ENCODE measurements around the gene CHST8. TPM values are rescaled to one million over a fixed set of nuclear protein-coding genes. Genes with fewer than 3 reads are reported as not detected.

CHST8 gene
- total and polyA plus RNA-seq, 2 of the 13 experiments (the other 11 are each of a cell fraction or from before 2014, with no cell fraction given): not detected

DNA sequence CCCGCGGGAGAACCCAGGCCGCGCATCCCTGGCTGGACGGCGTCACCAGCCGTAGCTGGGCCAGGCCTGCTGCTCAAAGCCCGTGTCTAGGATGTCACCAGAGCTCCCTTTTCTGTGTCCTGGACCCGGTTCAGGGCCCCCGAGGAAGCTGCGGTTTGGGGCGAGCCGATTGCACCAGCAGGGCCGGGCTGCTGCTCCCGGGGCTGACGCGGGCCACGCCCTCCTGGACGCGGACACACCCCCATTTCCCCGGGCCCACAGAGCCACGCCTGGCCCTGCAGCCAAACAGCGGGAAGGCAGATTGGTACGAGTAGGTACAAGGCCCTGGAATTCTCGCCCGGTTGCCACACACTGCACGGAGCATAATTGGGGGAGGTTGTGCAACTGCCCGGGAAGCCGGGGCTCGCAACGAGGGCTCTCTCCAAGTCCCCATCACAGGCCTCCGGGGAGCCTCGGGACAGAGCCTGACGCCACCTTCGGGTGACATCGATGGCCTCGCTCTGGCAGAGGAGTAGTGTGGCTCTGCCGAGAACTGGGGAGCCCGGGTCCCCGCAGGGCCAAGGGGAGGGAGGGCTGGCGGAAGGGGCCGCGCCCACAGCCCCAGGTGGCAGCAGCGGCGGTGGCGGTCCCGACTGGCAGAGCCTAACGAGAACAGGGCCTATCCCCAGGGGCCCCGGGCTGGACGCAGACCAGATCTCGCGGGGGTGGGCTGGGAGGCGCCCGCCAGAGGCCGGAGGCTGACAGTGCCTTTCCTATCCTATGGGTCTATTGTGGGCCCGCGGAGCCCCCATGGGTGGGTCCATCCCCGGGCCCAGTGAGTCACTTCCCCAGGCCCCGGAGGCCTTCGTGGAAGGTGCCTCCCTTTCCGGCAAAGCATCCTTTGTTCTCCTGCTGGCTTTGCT, 198.4 kb downstream of the CHST8 start (continued):
- TF ChIP-seq, protein P1, sequence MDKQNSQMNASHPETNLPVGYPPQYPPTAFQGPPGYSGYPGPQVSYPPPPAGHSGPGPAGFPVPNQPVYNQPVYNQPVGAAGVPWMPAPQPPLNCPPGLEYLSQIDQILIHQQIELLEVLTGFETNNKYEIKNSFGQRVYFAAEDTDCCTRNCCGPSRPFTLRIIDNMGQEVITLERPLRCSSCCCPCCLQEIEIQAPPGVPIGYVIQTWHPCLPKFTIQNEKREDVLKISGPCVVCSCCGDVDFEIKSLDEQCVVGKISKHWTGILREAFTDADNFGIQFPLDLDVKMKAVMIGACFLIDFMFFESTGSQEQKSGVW (CRISPR knock-in tag; IDR thresholded peaks at IDR 0.05; ENCODE audit: borderline replicate concordance): no peak
- TF ChIP-seq JUNB (CRISPR knock-in tag; IDR thresholded peaks at IDR 0.05; ENCODE audit: borderline replicate concordance): no peak
- TF ChIP-seq, protein P2, sequence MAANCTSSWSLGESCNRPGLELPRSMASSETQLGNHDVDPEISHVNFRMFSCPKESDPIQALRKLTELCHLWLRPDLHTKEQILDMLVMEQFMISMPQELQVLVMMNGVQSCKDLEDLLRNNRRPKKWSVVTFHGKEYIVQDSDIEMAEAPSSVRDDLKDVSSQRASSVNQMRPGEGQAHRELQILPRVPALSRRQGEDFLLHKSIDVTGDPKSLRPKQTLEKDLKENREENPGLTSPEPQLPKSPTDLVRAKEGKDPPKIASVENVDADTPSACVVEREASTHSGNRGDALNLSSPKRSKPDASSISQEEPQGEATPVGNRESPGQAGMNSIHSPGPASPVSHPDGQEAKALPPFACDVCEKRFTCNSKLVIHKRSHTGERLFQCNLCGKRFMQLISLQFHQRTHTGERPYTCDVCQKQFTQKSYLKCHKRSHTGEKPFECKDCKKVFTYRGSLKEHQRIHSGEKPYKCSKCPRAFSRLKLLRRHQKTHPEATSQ (CRISPR knock-in tag; IDR thresholded peaks at IDR 0.05; ENCODE audit: borderline replicate concordance): no peak
- TF ChIP-seq MXI1 (IDR thresholded peaks at IDR 0.05; ENCODE audit: borderline replicate concordance, low read depth, low read length): no peak
- no peak for TF ChIP-seq MYNN (CRISPR knock-in tag; IDR thresholded peaks at IDR 0.05; ENCODE audit: low read depth)
- TF ChIP-seq NFIC (IDR thresholded peaks at IDR 0.05; ENCODE audit: low read length): no peak
- 0 out of 2 replicates have a peak, but pooled peaks have one; percentile 31 for TF ChIP-seq ZNF563 (CRISPR knock-in tag; IDR thresholded peaks at IDR 0.05)
- TF ChIP-seq, protein P3, sequence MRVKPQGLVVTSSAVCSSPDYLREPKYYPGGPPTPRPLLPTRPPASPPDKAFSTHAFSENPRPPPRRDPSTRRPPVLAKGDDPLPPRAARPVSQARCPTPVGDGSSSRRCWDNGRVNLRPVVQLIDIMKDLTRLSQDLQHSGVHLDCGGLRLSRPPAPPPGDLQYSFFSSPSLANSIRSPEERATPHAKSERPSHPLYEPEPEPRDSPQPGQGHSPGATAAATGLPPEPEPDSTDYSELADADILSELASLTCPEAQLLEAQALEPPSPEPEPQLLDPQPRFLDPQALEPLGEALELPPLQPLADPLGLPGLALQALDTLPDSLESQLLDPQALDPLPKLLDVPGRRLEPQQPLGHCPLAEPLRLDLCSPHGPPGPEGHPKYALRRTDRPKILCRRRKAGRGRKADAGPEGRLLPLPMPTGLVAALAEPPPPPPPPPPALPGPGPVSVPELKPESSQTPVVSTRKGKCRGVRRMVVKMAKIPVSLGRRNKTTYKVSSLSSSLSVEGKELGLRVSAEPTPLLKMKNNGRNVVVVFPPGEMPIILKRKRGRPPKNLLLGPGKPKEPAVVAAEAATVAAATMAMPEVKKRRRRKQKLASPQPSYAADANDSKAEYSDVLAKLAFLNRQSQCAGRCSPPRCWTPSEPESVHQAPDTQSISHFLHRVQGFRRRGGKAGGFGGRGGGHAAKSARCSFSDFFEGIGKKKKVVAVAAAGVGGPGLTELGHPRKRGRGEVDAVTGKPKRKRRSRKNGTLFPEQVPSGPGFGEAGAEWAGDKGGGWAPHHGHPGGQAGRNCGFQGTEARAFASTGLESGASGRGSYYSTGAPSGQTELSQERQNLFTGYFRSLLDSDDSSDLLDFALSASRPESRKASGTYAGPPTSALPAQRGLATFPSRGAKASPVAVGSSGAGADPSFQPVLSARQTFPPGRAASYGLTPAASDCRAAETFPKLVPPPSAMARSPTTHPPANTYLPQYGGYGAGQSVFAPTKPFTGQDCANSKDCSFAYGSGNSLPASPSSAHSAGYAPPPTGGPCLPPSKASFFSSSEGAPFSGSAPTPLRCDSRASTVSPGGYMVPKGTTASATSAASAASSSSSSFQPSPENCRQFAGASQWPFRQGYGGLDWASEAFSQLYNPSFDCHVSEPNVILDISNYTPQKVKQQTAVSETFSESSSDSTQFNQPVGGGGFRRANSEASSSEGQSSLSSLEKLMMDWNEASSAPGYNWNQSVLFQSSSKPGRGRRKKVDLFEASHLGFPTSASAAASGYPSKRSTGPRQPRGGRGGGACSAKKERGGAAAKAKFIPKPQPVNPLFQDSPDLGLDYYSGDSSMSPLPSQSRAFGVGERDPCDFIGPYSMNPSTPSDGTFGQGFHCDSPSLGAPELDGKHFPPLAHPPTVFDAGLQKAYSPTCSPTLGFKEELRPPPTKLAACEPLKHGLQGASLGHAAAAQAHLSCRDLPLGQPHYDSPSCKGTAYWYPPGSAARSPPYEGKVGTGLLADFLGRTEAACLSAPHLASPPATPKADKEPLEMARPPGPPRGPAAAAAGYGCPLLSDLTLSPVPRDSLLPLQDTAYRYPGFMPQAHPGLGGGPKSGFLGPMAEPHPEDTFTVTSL (CRISPR knock-in tag; IDR thresholded peaks at IDR 0.05; ENCODE audit: borderline replicate concordance): no peak
- 0 out of 2 replicates have a peak, but pooled peaks have one; percentile 7 for TF ChIP-seq GATAD2A (CRISPR knock-in tag; IDR thresholded peaks at IDR 0.05)
- TF ChIP-seq THYN1 (CRISPR knock-in tag; IDR thresholded peaks at IDR 0.05; ENCODE audit: borderline replicate concordance, low read depth): no peak
- no peak for TF ChIP-seq SP5 (CRISPR knock-in tag; IDR thresholded peaks at IDR 0.05; ENCODE audit: borderline replicate concordance, low read depth)
- no peak for TF ChIP-seq FOXJ3 (CRISPR knock-in tag; IDR thresholded peaks at IDR 0.05; ENCODE audit: borderline replicate concordance)
- no peak for TF ChIP-seq IRF2 (CRISPR knock-in tag; IDR thresholded peaks at IDR 0.05)
- TF ChIP-seq ATM (IDR thresholded peaks at IDR 0.05; ENCODE audit: borderline replicate concordance): no peak
- TF ChIP-seq ZNF10 (CRISPR knock-in tag; IDR thresholded peaks at IDR 0.05; ENCODE audit: borderline replicate concordance, low read depth): no peak
- TF ChIP-seq, protein P4, sequence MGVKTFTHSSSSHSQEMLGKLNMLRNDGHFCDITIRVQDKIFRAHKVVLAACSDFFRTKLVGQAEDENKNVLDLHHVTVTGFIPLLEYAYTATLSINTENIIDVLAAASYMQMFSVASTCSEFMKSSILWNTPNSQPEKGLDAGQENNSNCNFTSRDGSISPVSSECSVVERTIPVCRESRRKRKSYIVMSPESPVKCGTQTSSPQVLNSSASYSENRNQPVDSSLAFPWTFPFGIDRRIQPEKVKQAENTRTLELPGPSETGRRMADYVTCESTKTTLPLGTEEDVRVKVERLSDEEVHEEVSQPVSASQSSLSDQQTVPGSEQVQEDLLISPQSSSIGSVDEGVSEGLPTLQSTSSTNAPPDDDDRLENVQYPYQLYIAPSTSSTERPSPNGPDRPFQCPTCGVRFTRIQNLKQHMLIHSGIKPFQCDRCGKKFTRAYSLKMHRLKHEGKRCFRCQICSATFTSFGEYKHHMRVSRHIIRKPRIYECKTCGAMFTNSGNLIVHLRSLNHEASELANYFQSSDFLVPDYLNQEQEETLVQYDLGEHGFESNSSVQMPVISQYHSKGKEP (CRISPR knock-in tag; IDR thresholded peaks at IDR 0.05): no peak
- 0 out of 2 replicates have a peak, but pooled peaks have one; percentile 2 for TF ChIP-seq ZNF121 (CRISPR knock-in tag; IDR thresholded peaks at IDR 0.05)
- TF ChIP-seq SUZ12 (IDR thresholded peaks at IDR 0.05; ENCODE audit: low read depth, low read length): no peak

All from HepG2 (cell line).